ENCODE results near the gene RNF220. TPM values are rescaled to one million over a fixed set of nuclear protein-coding genes. Genes with fewer than 3 reads are reported as not detected.

RNF220 gene
- total RNA-seq, 2 donors from 2014 or later, result 85.4 to 124 TPM

DNA sequence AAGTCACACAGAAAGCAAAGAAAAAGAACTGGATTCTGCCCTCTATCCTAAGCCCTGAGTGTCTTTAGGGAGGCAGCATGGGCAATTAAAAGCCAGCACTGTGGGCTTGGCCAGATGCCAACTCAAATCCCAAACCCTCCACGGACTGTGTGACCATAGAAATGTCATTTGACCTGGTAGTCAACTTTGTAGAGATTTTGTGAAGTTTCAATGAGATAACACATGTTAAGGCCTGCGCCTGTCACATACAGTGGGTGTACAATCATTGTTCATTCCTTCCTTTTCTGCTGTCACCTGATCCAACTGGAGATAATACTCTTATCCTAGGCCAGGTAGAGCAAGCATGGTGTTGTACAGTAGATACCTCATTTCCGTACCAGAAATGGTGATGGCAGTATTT, 215.0 kb downstream of the RNF220 start:
- no peak for TF ChIP-seq POLR2A (IDR thresholded peaks at IDR 0.05)
- TF ChIP-seq, protein P1, sequence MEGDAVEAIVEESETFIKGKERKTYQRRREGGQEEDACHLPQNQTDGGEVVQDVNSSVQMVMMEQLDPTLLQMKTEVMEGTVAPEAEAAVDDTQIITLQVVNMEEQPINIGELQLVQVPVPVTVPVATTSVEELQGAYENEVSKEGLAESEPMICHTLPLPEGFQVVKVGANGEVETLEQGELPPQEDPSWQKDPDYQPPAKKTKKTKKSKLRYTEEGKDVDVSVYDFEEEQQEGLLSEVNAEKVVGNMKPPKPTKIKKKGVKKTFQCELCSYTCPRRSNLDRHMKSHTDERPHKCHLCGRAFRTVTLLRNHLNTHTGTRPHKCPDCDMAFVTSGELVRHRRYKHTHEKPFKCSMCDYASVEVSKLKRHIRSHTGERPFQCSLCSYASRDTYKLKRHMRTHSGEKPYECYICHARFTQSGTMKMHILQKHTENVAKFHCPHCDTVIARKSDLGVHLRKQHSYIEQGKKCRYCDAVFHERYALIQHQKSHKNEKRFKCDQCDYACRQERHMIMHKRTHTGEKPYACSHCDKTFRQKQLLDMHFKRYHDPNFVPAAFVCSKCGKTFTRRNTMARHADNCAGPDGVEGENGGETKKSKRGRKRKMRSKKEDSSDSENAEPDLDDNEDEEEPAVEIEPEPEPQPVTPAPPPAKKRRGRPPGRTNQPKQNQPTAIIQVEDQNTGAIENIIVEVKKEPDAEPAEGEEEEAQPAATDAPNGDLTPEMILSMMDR (IDR thresholded peaks at IDR 0.05), result no peak
- ATAC-seq (no peak), DNase-seq (no peak)
- Histone ChIP-seq H3K9me3 (no peaks in the 10 kb centered on the region), H3K4me3 (no peak overlapping the region), H3K27ac (no peak overlapping the region), H3K36me3 (replicated peaks in 1 of 2; ENCODE audit: insufficient read depth in 1 of 2, low read depth in 2 of 2) (no peaks in the 10 kb centered on the region), H3K4me1 (peaks cover 14% of the 10 kb centered on the region), H3K27me3 (no peaks in the 10 kb centered on the region)
- intact Hi-C loops (cut with DNase I), result no loop called here
- 70 to 73% methylated on average over 3 of the region's 3 CpGs for WGBS, 2 donors

DNA sequence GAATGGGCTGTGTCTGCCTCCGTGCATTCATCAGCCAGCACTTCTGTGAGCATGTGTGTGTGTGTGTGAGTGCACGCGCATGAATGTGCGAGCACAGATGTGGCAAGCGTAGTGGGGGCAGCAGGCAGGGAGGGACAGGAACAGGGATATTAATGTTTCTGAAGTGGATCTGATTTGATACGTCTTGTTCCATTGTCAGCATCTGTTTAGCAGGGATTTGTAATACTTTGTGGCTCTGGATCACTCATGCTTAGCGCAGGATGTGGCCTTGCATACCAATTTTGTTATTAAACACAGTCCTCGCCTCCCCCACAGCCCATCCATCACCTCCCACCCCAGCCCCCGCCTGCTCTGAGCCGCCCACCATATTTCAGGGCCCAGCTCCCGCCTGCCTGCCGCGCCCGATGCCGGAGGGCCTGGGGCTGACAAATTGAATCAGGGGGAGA, 216.8 kb downstream of the RNF220 start:
- no peak for TF ChIP-seq POLR2A (IDR thresholded peaks at IDR 0.05)
- TF ChIP-seq, protein P1 (IDR thresholded peaks at IDR 0.05), result no peak

DNA sequence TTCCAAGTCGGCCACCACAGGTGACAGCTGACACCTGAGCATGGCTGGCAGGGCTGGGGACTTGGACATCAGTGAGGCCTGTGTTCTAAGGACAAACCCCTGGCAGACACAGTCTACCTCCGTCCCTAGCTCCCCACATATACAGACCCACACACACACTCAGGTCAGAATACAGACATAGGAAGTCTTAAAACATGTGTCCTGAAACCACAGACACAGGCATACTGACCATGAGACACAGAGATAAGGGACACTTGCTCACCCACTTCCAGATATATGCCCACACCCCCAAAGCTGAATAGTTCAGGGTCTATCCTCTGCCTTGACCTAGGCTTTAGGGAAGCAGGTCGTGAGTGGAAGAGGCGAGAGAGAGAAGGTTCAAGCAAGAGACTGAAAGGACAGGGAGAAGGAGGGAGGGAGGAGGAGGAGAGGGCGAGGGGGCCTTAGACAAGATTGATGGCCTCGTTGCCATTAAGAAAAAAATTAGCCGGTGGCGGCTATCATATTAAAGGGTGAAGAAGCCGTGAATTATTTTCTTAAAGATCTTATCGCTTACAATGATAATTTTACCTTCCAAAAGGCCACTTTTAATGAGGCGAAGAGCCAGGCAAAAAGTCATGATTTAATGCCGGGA, 219.3 kb downstream of the RNF220 start:
- DNase-seq (no peak), ATAC-seq (no peak)
- Histone ChIP-seq H3K27ac (no peak overlapping the region), H3K27me3 (no peaks in the 10 kb centered on the region), H3K4me1 (no peaks in the 10 kb centered on the region), H3K36me3 (replicated peaks in 1 of 2; ENCODE audit: insufficient read depth in 1 of 2, low read depth in 2 of 2) (no peaks in the 10 kb centered on the region), H3K4me3 (no peak overlapping the region), H3K9me3 (no peaks in the 10 kb centered on the region)
- intact Hi-C loops (cut with DNase I), result no loop called here
- WGBS, 2 donors, result 77% methylated on average over 11 to 12 of the region's 12 CpGs
- TF ChIP-seq, protein P1 (IDR thresholded peaks at IDR 0.05), result no peak
- TF ChIP-seq POLR2A (IDR thresholded peaks at IDR 0.05), result no peak

More for the DNA sequence above, 216.8 kb downstream of the RNF220 start:
- WGBS, 2 donors, result 90 to 91% methylated on average over 15 of the region's 15 CpGs
- Histone ChIP-seq H3K36me3 (replicated peaks in 1 of 2; ENCODE audit: insufficient read depth in 1 of 2, low read depth in 2 of 2) (no peaks in the 10 kb centered on the region), H3K9me3 (no peaks in the 10 kb centered on the region), H3K27ac (no peak overlapping the region), H3K4me1 (peaks cover 8% of the 10 kb centered on the region), H3K27me3 (no peaks in the 10 kb centered on the region), H3K4me3 (no peak overlapping the region)
- ATAC-seq, result no peak
- no peak for DNase-seq
- intact Hi-C loops (cut with DNase I), result no loop called here

DNA sequence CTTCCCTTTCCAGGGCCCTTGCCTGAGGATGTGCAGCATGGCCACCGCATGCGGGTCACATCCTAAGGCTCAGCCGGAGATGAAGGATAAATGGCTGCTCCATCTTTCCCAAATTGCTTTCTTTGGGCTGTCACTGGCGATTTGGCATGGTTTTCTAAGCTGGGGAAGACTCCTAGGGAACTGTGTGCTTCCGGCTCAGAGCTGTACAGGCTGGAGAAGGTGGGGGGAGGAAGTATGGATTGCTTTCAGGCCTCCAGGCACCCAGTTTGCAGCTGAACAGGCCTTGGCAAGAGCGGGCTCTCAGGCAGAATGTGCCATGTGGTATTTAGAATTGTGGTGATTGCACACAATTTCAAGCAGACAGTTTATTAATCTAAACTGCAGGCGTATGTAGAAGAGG, 220.3 kb downstream of the RNF220 start:
- ATAC-seq (no peak), DNase-seq (no peak)
- TF ChIP-seq POLR2A (IDR thresholded peaks at IDR 0.05), result no peak
- TF ChIP-seq, protein P1 (IDR thresholded peaks at IDR 0.05), result no peak
- H3K36me3 ChIP-seq (replicated peaks in 1 of 2; ENCODE audit: insufficient read depth in 1 of 2, low read depth in 2 of 2), result no peaks in the 10 kb centered on the region
- no peaks in the 10 kb centered on the region for H3K9me3 ChIP-seq
- intact Hi-C loops (cut with DNase I), result no loop called here
- H3K27me3 ChIP-seq, result no peaks in the 10 kb centered on the region
- no peaks in the 10 kb centered on the region for H3K4me1 ChIP-seq
- H3K27ac ChIP-seq, result no peak overlapping the region
- no peak overlapping the region for H3K4me3 ChIP-seq
- 78 to 86% methylated on average over 4 to 7 of the region's 7 CpGs for WGBS, 2 donors

Measured in body of pancreas (tissue), 4 donors.